Measurements from ENCODE around the gene FBXL13.
A peak's percentile ranks its signal among the peaks of the same experiment; 100 is the strongest.
"Not testable (repeated sequence)": the region's sequence is repeated elsewhere in the genome, so short reads cannot be mapped to it uniquely, and the experiment has no call there.

Gene FBXL13

DNA sequence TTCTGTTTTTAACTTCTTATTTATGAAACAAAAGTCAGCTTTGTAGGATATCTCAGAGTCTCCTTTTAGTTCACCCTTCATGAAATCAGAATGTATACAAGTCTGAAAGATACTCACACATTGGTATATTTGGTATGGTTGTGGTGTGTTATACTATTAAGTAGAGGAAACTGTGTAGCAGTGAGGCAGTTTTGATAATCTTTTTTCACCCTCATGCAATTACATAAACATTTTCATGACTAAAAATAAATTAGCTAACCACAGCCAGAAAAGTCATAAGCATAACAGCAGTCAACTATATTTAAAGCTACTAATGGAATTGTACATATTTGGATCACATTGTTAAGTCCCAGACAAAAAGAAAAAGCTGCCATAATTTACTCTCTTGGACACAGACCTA is 263.7 kb downstream of the FBXL13 start:
- DNase-seq = peak; percentile 40

DNA sequence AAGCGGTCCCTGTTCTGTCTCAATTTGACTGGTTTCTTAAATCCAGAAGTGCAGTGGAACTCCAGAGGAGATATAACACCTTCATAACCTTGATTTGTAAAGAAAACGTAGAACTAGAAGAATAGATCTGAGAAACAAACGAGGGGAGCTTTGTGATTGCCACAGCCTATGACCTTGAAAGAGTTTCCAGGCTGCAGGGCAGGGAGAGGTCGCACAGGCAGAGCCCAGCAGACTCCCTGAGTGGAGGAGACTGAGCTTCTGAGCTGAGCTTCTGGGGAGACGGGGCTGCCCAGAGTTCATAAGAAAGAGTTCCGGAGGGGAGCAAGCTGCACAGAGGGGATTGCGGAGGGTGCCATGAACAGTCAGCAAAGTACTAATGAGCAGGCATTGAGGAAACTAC is 268.0 kb downstream of the FBXL13 start:
- no peak for DNase-seq

DNA sequence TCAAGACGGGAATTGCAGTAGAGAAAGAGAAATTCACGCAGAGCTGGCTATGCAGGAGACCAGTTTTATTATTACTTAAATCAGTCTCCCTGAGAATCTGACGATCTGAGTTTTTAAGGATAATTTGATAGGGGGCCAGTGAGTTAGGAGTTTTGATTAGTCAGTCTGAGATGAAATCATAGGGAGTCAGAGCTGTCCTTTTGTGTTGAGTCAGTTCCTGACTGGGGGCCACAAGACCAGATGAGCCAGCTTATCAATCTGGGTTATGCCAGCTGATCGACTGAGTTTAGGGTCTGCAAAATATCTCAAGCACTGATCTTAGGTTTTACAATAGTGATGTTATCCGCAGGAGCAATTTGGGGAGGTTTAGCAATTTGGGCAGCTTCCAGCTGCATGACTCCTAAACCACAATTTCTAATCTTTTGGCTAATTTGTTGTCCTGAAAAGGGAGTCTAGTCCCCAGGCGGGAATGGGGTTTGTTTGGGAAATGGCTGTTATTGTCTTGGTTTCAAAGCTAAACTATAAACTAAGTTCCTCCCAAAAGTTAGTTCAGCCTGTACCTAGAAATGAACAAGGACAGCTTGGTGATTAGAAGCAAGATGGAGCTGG is 278.5 kb downstream of the FBXL13 start:
- DNase-seq = not testable (repeated sequence)

DNA sequence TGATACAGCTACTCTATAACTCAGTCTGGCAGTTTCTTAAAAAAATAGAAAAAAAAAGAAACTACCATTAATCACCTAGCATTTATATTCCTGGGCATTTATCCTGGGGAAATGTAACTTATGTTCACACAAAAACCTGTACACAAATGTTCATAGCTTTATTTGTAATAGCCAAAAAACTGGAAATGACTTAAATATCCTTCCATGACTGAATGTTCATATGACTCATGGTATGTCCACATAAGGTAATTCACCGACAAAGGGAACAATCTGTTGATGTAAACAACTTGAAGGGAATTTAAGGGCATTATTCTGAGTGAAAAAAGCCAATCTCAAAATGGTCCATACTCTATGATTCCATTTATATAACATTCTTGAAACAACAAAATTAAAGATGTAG is 280.0 kb downstream of the FBXL13 start:
- not testable (repeated sequence) for DNase-seq

DNA sequence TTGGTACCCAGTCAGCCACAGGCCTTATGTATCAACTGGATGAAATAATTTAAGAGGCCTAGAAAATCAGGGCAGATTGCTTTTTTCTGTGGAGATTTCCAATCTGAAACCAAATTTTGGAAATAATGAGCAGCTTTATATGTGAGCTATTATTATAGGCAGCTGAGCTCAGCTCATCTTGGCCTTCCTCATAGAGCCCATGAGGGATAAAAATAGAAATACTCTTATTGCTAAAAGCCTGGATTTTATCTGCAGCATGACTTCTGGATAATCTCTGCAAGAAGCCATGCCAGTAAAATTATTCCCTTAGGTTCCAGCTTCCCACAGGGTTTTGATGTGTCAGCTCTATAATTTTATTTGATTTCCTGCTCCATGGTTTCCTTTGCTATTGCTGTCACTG is 282.8 kb downstream of the FBXL13 start:
- not testable (repeated sequence) for DNase-seq

DNA sequence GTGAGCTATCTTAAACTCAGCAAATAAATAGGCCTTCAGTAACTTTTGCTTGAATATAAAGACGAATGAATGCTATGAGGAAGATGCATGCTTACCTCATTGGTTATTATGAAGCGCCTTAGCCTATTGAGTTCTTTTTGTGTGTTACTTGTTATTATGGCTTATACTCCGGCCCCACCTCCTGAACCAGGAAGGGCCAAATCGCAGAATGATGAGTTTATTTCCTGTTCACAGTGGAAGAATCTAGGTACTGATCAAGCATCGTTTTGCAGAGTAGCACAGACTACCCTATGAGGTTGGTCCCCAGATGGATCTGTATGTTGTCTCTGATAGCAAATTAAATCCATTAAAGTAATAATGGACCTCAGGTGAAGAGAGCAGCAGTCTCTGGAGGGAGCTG is 283.2 kb downstream of the FBXL13 start:
- not testable (repeated sequence) for DNase-seq

DNA sequence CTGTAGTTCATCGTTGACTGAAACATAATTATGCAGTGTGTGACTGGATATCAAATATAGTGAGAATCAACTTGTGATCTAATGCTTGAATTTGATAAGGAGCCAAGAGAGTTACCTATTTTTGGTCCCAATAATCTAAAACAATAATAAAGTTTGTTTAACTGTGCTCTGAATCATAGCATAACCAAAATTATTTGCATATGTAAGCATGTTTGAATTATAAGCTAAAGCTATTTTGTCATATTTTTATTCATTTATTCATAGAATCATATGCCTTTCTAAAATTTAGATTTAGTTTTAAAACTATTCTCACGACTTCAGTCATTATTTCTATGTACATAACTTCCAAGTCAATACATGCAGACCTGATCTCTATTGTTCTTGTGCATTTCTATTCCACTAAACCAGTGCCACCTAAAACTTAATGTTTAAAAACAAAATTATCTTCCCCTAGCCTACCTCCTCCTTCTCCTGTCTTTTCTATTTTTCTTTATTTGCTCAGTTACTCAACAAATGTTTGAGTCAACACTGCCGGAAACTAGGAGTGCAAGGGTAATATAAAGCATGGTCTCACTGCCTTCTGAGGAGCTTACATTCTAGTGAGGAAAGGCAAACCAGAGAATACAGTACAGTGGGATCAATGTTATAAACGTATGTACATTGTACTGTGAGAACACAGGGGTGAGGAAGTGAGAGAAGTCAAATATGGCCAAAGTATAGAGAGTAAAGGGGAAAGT is 284.1 kb downstream of the FBXL13 start:
- DNase-seq = not testable (repeated sequence)

DNA sequence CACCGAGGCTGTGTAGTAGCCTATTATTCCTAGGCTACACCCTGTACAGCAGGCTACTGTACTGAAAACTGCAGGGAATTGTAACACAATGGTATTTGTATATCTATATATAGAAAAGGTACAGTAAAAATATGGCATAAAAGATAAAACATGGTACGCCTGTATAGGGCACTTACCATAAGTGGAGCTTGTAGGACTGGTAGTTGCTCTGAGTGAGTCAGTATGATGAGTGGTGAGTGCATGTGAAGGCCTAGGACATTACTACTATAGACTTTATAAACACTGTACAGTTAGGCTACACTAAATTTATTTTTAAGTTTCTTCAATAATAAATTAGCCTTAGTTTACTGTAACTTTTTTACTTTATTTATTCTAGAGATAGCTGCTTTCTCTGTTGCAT is 285.8 kb downstream of the FBXL13 start:
- DNase-seq = not testable (repeated sequence)

DNA sequence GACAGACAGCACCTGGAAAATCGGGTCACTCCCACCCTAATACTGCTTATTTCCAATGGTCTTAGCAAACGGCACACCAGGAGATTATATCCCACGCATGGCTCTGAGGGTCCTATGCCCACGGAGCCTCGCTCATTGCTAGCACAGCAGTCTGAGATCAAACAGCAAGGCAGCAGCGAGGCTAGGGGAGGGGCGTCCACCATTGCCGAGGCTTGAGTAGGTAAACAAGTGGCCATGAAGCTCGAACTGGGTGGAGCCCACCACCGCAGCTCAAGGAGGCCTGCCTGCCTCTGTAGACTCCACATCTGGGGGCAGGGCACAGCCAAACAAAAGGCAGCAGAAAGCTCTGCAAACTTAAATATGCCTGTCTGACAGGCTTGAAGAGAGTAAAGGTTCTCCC is 293.7 kb downstream of the FBXL13 start:
- not testable (repeated sequence) for DNase-seq

DNA sequence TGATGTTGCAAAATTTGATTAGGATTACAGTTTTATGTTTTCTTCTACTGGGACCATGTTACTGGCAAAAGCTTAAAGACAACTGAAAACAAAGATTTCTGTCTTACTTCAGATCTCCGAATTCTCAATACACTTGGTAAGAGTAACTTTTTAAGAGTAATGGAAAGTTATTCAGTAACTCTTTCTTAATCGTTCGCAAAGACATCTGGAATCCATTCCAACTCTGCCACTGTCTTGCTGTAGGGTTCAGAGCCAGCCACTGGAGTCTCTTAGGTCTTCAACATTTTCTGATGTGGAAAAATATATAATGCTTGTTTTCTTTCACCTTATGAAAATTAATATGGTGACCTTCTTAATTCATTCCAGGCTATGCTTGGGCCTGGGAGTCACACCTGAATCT is 295.9 kb downstream of the FBXL13 start:
- DNase-seq = not testable (repeated sequence)

DNA sequence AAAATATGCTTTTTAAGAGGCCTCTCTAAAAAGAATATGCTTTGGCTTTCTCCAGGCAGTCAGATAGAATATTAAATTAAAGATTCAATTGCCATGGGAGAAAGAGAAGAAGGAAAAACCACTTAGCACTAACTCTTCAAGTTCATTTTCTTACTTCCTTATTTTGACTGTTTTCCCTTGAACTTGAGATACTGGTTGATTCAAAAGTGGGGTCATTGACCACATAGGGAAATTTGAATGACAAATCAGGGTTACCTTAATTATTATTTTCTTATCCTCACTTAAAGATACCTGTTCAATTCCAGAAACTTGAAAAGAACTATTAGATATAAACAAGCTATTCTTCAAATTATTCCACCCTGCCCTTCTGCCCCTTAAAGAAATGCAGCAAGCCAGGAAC is 298.4 kb downstream of the FBXL13 start:
- peak; percentile 6 for DNase-seq

DNA sequence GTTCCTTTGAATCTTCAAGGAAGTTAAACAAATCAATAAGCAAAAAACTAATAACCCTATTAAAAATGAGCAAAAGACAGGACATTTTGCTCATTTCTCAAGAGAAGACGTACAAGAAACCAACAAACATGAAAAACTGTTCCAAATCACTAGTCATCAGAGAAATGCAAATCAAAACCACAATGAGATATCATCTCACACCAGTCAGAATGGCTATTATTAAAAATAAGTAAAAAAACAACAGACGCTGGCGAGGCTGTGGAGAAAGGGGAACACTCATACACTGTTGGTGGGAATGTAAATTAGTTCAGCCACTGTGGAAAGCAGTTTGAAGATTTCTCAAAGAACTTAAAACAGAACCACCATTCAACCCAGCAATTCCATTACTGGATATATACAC is 304.1 kb downstream of the FBXL13 start:
- DNase-seq = not testable (repeated sequence)

DNA sequence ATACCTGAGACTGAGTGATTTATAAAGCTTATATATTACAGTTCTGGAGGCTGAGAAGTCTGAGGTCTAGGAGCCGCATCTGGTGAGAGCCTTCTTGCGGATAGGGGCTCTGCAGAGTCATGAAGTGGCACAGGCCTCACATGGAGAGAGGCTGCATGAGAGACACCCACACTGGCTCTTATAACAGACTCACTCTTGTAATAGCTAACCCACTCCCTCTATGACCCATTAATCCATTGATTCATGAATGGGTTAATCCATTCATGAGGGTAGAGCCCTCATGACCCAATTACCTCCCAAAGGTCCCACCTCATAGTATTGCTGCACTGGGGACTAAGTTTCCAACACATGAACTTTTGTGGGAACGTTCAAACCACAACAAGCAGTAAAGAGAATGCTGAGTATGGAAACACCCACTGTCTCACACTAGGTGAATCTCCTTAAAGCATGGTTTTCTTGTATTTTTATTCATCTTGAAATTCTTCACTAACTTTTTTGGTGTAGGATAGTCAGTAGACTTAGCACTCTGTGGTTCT is 304.9 kb downstream of the FBXL13 start:
- DNase-seq = not testable (repeated sequence)

DNA sequence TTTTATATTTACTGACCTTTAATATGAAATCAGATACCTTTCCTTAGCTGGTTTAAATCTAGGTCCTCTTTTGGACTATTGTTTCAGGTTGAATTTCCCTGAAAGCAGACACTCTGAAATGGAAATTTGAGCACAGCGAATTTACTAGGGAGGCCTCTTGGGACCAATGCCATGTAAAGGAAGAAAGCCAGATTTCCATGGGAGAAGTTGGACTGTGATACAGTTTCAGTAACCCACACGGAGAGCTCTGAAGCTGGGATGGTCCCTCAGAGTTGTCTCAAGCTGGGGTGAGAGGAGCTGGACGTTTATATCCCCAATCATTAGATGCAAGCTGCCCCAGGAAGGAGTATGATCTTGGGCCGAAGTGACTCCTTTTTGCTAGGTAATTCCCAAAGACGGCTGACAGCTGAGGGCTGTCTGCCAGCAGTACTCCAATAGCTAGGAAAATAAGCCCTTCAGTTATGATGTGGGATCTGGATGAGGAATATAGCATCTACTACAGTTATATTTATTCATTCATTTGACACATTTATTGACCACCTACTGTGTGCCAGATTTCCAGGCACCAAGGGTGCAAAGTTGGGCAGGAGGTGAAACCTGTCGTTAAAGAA is 311.2 kb downstream of the FBXL13 start:
- DNase-seq = not testable (repeated sequence)

Measured in hematopoietic multipotent progenitor cell treated with erythropoietin and hydrocortisone succinate and interleukin-3 and kit ligand, for 4 days (in vitro differentiated cells).